GM23338 (cell line): ENCODE results near the gene PTPRN2. TPM values are rescaled to one million over a fixed set of nuclear protein-coding genes. Genes with fewer than 3 reads are reported as not detected.

Experiments used
- ATAC-seq: fragments of 200-7000 bp; cut with Tn5 transposase; 3 replicates; pipeline ENCODE4 v1.9.1; 2020
- DNase-seq: peaks from one replicate; pipeline ENCODE4 v3.0.0-alpha.2; 2015; ENCODE audit warnings: low spot score
- H2AFZ ChIP-seq: fragments of 200-600 bp; sonication (generic); 2 replicates; pipeline ENCODE4 v1.8.0; 2016; ENCODE audit warnings: antibody characterized with exemption, mild to moderate bottlenecking, moderate library complexity
- H3F3A ChIP-seq: fragments of 200-600 bp; sonication (generic); replicated peaks from 2 replicates; pipeline ENCODE4 v1.8.0; 2017; ENCODE audit warnings: antibody characterized with exemption, mixed run types, low read depth
- H3K27ac ChIP-seq: fragments of 200-600 bp; sonication (generic); 2 replicates; pipeline ENCODE4 v1.6.1; 2016; ENCODE audit warnings: low read depth
- H3K27me3 ChIP-seq: fragments of 200-600 bp; sonication (generic); 2 replicates; pipeline ENCODE4 v1.8.0; 2016; ENCODE audit warnings: mild to moderate bottlenecking, mixed run types, moderate library complexity; ENCODE audit not compliant: insufficient read depth
- H3K36me3 ChIP-seq: fragments of 200-600 bp; sonication (generic); 2 replicates; pipeline ENCODE4 v1.8.0; 2016; ENCODE audit warnings: mild to moderate bottlenecking; ENCODE audit not compliant: insufficient read depth
- H3K4me1 ChIP-seq: fragments of 200-600 bp; sonication (generic); 2 replicates; pipeline ENCODE4 v1.8.0; 2016; ENCODE audit warnings: mild to moderate bottlenecking, moderate library complexity; ENCODE audit not compliant: insufficient read depth
- H3K4me2 ChIP-seq: fragments of 200-600 bp; sonication (generic); 2 replicates; pipeline ENCODE4 v1.7.1; 2017; ENCODE audit warnings: mixed run types
- H3K4me3 ChIP-seq: fragments of 200-600 bp; sonication (generic); 2 replicates; pipeline ENCODE4 v1.6.1; 2016; ENCODE audit warnings: mixed run types
- H3K79me2 ChIP-seq: fragments of 200-600 bp; sonication (generic); replicated peaks from 2 replicates; pipeline ENCODE4 v1.8.0; 2017; ENCODE audit warnings: mild to moderate bottlenecking; ENCODE audit not compliant: insufficient read depth
- H3K9me2 ChIP-seq: fragments of 200-600 bp; sonication (generic); 2 replicates; pipeline ENCODE4 v1.8.0; 2017; ENCODE audit not compliant: insufficient read depth
- H4K20me1 ChIP-seq: fragments of 200-600 bp; sonication (generic); replicated peaks from 2 replicates; pipeline ENCODE4 v1.8.0; 2017; ENCODE audit warnings: mild to moderate bottlenecking; ENCODE audit not compliant: insufficient read depth
- H3K27ac Mint-ChIP-seq: 2 replicates; pipeline ENCODE4 v1.8.0; 2020; ENCODE audit warnings: inconsistent platforms, mild to moderate bottlenecking, moderate library complexity, mixed read lengths
- H3K27me3 Mint-ChIP-seq: 3 replicates; pipeline ENCODE4 v1.8.0; 2022; ENCODE audit warnings: low read depth, mild to moderate bottlenecking, moderate library complexity, mixed read lengths, inconsistent platforms; ENCODE audit not compliant: insufficient read depth, poor library complexity
- H3K36me3 Mint-ChIP-seq: 3 replicates; pipeline ENCODE4 v1.8.0; 2021; ENCODE audit warnings: low read depth, mild to moderate bottlenecking, inconsistent platforms, moderate library complexity, mixed read lengths
- H3K4me1 Mint-ChIP-seq: 3 replicates; pipeline ENCODE4 v1.8.0; 2020; ENCODE audit warnings: mild to moderate bottlenecking, inconsistent platforms, mixed read lengths
- H3K4me3 Mint-ChIP-seq: 3 replicates; pipeline ENCODE4 v1.8.0; 2021; ENCODE audit warnings: moderate library complexity, mild to moderate bottlenecking, inconsistent platforms, mixed read lengths
- H3K9me3 Mint-ChIP-seq: 3 replicates; pipeline ENCODE4 v1.8.0; 2020; ENCODE audit warnings: moderate library complexity, mild to moderate bottlenecking, inconsistent platforms, mixed read lengths
- CREB1 ChIP-seq: fragments of 250-450 bp; sonication (Bioruptor Pico); IDR thresholded peaks from 2 replicates; pipeline ENCODE4 v1.5.0; 2020; ENCODE audit warnings: low read depth, mild to moderate bottlenecking, moderate library complexity
- ETS1 ChIP-seq: IDR thresholded peaks from 2 replicates; pipeline ENCODE4 v1.6.1; 2016; ENCODE audit warnings: antibody characterized with exemption
- EZH2 ChIP-seq: fragments of 200-600 bp; sonication (generic); IDR thresholded peaks from one replicate; pipeline ENCODE4 v1.8.0; 2017; ENCODE audit warnings: antibody characterized with exemption, mild to moderate bottlenecking, low read depth; ENCODE audit not compliant: unreplicated experiment
- EZH2phosphoT487 ChIP-seq: fragments of 200-600 bp; sonication (generic); IDR thresholded peaks from one replicate; pipeline ENCODE4 v1.8.1; 2018; ENCODE audit warnings: antibody characterized with exemption; ENCODE audit not compliant: unreplicated experiment
- JUNB ChIP-seq: IDR thresholded peaks from one replicate; pipeline ENCODE4 v1.6.1; 2016; ENCODE audit warnings: antibody characterized with exemption; ENCODE audit not compliant: unreplicated experiment
- STAT1 ChIP-seq: IDR thresholded peaks from one replicate; pipeline ENCODE4 v1.6.1; 2016; ENCODE audit warnings: antibody characterized with exemption; ENCODE audit not compliant: unreplicated experiment
- ZNF114 ChIP-seq: fragments of 250-450 bp; sonication (Bioruptor Pico); IDR thresholded peaks from 2 replicates; pipeline ENCODE4 v1.5.0; 2020; ENCODE audit warnings: mild to moderate bottlenecking, moderate library complexity
- ZNF331 ChIP-seq: fragments of 250-450 bp; sonication (Bioruptor Pico); IDR thresholded peaks from 2 replicates; pipeline ENCODE4 v1.5.0; 2020; ENCODE audit warnings: low read depth, mild to moderate bottlenecking, moderate library complexity
- ZNF462 ChIP-seq: fragments of 250-450 bp; sonication (Bioruptor Pico); IDR thresholded peaks from 2 replicates; pipeline ENCODE4 v1.5.0; 2020; ENCODE audit warnings: mild to moderate bottlenecking, moderate library complexity
- polyA plus RNA-seq: library from polyadenylated mRNA; unstranded; fragments of >200 nt; fragmentation: Nextera tagmentation; extraction: Ambion mirVana; gene quantifications from 2 replicates; pipeline ENCODE4 v1.2.1, GENCODE V29; 2016
- total RNA-seq: library from RNA; depleted of rRNA; stranded (reverse); fragments of >200 nt; shearing (Covaris generic); gene quantifications from 2 replicates; pipeline ENCODE4 v1.2.3, GENCODE V29; 2014
- TF ChIP-seq, protein P1 (sequence below), 2 experiments: fragments of 200-600 bp in 1 of 2; sonication (generic) in 1 of 2; conservative IDR thresholded peaks; 2 replicates each; pipeline versions ENCODE4 v1.5.1 to v1.6.1; 2016 to 2017; ENCODE audit warnings: antibody characterized with exemption in 2 of 2, low read depth in 2 of 2, mild to moderate bottlenecking in 2 of 2, moderate library complexity in 1 of 2
- TF ChIP-seq, protein P2 (sequence below): IDR thresholded peaks from one replicate; pipeline ENCODE4 v1.6.1; 2018; ENCODE audit warnings: antibody characterized with exemption; ENCODE audit not compliant: unreplicated experiment

The PTPRN2 gene
- total and polyA plus RNA-seq, 2 experiments from 2014 or later = 0.87 to 4.0 TPM

GRCh38 chr7:158020706-158021095, 566.9 kb downstream of the PTPRN2 start (continued):
- TF ChIP-seq ZNF462 (CRISPR knock-in tag) (no peak), CREB1 (CRISPR knock-in tag) (no peak)

DNA sequence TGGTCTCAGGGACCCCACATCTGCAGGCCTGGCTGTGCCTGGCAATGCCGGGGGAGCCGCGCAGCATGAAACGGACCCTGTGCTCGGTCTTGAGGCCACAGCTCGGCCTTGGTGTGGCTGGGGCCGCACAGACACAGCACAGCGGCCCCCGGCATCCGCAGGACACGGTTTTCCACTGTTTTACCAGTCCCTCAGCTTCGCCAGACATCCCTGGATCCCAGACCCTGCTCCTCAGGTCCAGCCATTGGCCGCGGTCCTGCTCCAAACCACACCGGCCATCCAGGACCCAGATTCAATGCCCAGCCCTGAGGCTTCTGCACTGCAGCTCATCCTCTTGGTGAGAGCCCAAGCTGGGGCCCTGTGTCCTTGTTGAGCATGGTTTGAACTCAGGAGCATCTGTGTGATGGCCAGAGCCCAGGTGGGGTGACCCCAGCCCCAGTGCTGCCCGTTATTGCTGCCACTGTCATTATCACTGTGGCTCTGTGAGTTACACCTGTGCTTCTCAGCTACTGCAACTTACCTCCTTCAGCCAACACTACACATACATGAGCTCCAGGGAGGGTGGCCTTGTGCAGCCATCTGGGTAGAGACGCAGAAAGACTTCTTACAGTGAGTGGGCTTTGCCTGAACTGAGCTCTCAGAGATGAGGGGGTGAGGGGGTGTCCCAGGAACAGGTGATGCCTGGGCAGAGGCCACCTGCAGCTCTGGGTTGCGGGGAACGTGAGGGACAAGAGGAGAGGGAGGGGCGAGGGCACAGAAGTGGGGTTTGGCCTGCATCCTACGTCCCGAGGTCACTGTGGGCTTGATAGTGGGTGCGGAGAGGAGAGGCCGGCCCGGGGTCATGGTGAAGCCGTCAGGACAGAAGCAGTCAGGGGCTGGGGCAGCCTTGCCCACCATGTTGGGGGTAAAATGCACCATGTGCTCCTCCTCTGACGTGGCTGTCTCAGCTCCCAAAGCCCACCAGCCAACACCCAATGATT, 567.6 kb downstream of the PTPRN2 start:
- Histone ChIP-seq H3K79me2 (no peaks in the 10 kb centered on the region), H3K4me2 (no peak overlapping the region), H3K27ac (no peak overlapping the region), H3K36me3 (no peaks in the 10 kb centered on the region; the same call in 1 of the 2 replicates), H4K20me1 (no peaks in the 10 kb centered on the region), H3K4me3 (no peak overlapping the region), H3K4me1 (no peaks in the 10 kb centered on the region), H3K27me3 (no peaks in the 10 kb centered on the region), H3K9me2 (no peaks in the 10 kb centered on the region), H2AFZ (no peak overlapping the region), H3F3A (no peaks in the 10 kb centered on the region)
- Mint-ChIP-seq H3K4me1 (no peaks in the 10 kb centered on the region), H3K27ac (no peak overlapping the region), H3K4me3 (no peak overlapping the region), H3K36me3 (peaks cover 44% of the 10 kb centered on the region), H3K27me3 (peaks cover 11% of the 10 kb centered on the region), H3K9me3 (peaks cover 26% of the 10 kb centered on the region)
- ATAC-seq (no peak), DNase-seq (no peak)
- TF ChIP-seq EZH2 (no peak), EZH2phosphoT487 (no peak), ZNF114 (CRISPR knock-in tag) (no peak), ZNF331 (no peak), ETS1 (no peak), STAT1 (no peak), JUNB (no peak)
- TF ChIP-seq, protein P1, sequence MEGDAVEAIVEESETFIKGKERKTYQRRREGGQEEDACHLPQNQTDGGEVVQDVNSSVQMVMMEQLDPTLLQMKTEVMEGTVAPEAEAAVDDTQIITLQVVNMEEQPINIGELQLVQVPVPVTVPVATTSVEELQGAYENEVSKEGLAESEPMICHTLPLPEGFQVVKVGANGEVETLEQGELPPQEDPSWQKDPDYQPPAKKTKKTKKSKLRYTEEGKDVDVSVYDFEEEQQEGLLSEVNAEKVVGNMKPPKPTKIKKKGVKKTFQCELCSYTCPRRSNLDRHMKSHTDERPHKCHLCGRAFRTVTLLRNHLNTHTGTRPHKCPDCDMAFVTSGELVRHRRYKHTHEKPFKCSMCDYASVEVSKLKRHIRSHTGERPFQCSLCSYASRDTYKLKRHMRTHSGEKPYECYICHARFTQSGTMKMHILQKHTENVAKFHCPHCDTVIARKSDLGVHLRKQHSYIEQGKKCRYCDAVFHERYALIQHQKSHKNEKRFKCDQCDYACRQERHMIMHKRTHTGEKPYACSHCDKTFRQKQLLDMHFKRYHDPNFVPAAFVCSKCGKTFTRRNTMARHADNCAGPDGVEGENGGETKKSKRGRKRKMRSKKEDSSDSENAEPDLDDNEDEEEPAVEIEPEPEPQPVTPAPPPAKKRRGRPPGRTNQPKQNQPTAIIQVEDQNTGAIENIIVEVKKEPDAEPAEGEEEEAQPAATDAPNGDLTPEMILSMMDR (conservative IDR thresholded peaks at IDR 0.05; ENCODE audit: low read depth in 2 of 2) = no peak
- TF ChIP-seq, protein P2, sequence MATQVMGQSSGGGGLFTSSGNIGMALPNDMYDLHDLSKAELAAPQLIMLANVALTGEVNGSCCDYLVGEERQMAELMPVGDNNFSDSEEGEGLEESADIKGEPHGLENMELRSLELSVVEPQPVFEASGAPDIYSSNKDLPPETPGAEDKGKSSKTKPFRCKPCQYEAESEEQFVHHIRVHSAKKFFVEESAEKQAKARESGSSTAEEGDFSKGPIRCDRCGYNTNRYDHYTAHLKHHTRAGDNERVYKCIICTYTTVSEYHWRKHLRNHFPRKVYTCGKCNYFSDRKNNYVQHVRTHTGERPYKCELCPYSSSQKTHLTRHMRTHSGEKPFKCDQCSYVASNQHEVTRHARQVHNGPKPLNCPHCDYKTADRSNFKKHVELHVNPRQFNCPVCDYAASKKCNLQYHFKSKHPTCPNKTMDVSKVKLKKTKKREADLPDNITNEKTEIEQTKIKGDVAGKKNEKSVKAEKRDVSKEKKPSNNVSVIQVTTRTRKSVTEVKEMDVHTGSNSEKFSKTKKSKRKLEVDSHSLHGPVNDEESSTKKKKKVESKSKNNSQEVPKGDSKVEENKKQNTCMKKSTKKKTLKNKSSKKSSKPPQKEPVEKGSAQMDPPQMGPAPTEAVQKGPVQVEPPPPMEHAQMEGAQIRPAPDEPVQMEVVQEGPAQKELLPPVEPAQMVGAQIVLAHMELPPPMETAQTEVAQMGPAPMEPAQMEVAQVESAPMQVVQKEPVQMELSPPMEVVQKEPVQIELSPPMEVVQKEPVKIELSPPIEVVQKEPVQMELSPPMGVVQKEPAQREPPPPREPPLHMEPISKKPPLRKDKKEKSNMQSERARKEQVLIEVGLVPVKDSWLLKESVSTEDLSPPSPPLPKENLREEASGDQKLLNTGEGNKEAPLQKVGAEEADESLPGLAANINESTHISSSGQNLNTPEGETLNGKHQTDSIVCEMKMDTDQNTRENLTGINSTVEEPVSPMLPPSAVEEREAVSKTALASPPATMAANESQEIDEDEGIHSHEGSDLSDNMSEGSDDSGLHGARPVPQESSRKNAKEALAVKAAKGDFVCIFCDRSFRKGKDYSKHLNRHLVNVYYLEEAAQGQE = no peak
